Measurements from ENCODE around the gene CCNI.
A peak's percentile ranks its signal among the peaks of the same experiment; 100 is the strongest.
"Not testable (repeated sequence)": the region's sequence is repeated elsewhere in the genome, so short reads cannot be mapped to it uniquely, and the experiment has no call there.

CCNI gene

DNA sequence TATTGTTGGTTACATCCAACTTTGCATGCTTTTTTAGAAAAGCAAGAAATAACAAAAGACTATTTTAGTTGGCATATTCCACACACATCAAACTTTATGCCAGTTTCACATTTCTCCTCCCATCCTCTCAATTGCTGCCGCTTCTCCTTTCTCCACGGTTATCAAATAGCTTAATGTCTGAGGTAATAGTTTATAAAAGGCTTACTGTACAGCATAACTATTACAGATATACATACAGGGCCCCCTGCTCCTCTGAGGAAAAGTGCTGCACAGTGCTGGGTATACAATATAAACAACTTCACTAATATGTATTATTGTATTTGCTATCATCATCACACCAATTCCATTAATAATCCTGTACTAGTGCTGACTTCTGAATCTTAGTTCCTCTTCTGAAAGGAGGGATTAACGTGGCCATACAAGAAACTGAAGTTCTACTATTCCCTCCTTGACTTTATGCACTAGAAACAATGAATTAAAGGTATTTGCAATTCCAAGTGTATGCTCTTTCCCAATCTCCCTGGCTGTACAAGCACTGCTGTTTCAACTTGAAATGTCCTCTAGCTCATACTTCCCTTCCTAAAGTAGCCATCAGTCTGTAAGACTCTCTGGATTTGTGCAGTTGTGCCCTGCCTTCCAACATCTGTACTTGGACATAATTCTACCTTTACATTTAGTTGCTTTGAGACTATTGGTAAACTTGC is 2.5 kb downstream of the CCNI start:
- no peak for TF ChIP-seq CTCF (IDR thresholded peaks at IDR 0.05; ENCODE audit: low read depth, low read length)
- peak overlapping the region; percentile 87 for H3K4me3 ChIP-seq (ENCODE audit: low read depth, low read length)

- H3K4me3 ChIP-seq (ENCODE audit: low read depth, low read length), result peak overlapping the region; percentile 87
- TF ChIP-seq CTCF (IDR thresholded peaks at IDR 0.05; ENCODE audit: low read depth, low read length), result no peak
Observed at GRCh38 chr4:77072195-77072753, 3.5 kb downstream of the CCNI start.

DNA sequence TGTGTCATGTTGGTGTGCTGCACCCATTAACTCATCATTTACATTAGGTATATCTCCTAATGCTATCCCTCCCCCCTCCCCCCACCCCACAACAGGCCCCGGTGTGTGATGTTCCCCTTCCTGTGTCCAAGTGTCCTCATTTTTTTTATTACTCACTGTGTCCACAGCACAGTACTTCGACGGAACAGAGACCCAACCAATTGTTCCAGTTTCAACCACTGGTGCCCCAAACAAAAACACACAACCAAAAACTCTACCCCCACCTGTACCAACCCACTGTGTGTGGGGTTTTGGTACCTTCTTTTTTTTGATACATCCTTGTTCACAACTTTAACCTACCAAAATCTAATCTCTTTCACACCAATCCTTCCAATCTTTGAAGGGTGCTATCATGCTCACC is 6.3 kb downstream of the CCNI start:
- H3K4me3 ChIP-seq (ENCODE audit: low read depth, low read length), result not testable (repeated sequence)

- H3K4me3 ChIP-seq (ENCODE audit: low read depth, low read length), result no peak overlapping the region
- TF ChIP-seq CTCF (IDR thresholded peaks at IDR 0.05; ENCODE audit: low read depth, low read length), result no peak
Observed at GRCh38 chr4:77065382-77065781, 10.4 kb downstream of the CCNI start.

DNA sequence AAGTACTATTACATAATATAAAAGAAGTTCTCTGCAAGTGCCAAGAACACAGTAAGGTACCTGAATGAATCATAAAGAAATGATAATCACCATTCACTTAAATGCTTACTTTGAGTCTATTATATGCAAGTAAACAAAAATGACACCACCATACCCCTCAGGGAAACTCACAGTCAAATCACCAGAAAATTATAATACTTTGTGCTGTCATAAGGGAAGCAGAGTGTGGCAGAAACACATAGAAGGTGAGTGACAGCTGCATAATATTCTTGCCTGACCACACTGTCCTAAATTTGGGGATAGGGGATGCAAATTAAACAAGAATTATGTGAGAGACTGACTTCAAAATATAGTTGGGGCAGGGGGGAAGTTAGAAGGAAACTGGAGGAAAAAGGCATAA is 12.9 kb downstream of the CCNI start:
- TF ChIP-seq CTCF (IDR thresholded peaks at IDR 0.05; ENCODE audit: low read depth, low read length), result no peak

GRCh38 chr4:77052352-77052751 is 23.4 kb downstream of the CCNI start:
- no peak overlapping the region for H3K4me3 ChIP-seq (ENCODE audit: low read depth, low read length)
- peak; percentile 27 for TF ChIP-seq CTCF (IDR thresholded peaks at IDR 0.05; ENCODE audit: low read depth, low read length)

More for the DNA sequence above, 12.9 kb downstream of the CCNI start:
- no peak overlapping the region for H3K4me3 ChIP-seq (ENCODE audit: low read depth, low read length)

DNA sequence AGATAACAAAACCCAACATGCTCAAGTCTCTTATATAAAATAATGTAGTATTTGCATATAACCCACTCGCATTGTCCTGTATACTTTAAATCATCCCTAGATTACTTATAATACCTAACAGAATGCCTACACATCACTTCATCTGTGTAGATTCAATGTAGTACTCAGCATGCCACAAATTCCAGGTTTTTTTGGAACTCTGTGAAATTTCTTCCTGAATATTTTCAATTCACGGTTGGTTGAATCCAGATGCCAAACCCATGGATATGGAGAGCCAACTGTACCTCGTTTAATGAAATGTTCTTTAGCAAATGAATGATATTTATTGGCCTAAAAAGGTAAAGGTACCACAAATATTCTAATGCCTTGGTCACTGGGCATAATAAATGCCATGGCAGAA is 24.8 kb downstream of the CCNI start:
- no peak overlapping the region for H3K4me3 ChIP-seq (ENCODE audit: low read depth, low read length)
- no peak for TF ChIP-seq CTCF (IDR thresholded peaks at IDR 0.05; ENCODE audit: low read depth, low read length)

DNA sequence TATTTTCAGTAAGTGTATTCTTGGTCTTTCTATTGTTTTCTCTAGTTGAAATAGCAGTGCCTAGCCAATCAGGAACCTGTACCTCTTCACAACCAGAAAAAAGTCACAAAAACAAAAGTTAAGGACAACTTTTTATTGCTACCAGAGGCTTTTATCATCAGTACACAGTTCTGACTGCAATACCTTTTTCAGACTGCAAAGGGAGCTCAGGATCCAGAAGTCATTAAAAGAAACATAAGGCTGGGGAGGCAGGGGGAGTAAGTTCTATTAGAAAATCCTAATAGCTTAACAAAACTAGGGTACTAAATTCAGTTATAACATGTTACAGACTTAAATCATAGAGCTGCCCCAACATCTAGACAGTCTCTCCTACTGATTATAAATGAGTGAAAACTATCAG is 28.8 kb downstream of the CCNI start:
- H3K4me3 ChIP-seq (ENCODE audit: low read depth, low read length), result no peak overlapping the region
- peak; percentile 21; the same call in 1 of the 2 replicates for TF ChIP-seq CTCF (IDR thresholded peaks at IDR 0.05; ENCODE audit: low read depth, low read length)

Measured in WI38 (cell line).